GM19035 (cell line): Measurements from ENCODE around the gene FHL2.

Source experiments
- ATAC-seq: cut with Tn5 transposase; IDR thresholded peaks from one replicate; pipeline ENCODE4 v1.9.1; 2021; ENCODE audit not compliant: unreplicated experiment

The FHL2 gene

DNA sequence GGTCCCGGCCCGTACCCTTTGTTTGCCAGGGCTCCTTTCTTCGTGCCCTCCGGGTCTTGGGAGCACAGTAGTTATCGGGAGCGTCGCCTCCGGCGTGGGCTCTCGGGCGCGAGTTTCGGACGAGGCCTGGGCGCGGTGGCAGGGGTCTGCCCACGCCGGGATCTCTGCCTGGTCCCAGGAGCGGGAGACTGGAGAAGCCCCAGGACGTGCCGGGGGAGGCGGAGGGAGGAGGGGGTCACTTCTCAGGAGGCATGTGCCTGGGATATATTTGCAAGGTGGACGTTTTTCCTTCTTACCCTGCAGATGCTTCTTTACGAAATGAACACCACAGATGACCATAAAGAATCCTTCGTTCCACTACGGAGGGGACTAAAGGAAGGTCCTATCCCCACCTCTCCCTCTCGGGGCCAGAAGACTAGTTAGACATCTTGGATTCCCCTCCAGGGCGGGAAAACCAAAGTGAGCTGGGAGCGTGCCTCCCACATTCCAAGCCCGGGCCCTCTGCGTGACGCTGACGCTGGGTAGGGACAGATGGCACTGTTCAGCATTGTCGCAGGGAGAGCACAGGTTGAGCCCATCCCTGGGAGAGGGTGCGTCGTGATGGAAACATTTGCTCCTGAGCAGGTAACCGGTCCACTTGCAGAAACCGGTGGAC lies 483 bp upstream of the FHL2 start:
- no peak for ATAC-seq

DNA sequence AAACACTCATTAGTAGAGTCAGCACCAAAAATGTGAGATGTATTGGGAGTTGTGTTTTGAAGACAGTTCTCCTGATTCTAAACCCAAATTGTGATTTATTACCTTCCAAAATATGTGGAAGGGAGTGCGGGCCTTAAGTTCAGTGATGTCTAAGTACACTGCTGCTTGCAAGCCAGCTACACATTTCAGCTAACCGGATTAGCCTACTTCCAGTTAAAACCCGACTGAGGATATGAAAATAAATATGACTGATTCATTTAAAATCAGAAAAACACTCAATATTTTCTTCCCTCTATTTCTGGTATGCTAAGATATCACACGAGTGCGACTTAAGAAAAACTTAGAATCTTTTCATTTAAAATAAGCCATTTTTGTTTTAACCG lies 907 bp downstream of the FHL2 start:
- no peak for ATAC-seq

DNA sequence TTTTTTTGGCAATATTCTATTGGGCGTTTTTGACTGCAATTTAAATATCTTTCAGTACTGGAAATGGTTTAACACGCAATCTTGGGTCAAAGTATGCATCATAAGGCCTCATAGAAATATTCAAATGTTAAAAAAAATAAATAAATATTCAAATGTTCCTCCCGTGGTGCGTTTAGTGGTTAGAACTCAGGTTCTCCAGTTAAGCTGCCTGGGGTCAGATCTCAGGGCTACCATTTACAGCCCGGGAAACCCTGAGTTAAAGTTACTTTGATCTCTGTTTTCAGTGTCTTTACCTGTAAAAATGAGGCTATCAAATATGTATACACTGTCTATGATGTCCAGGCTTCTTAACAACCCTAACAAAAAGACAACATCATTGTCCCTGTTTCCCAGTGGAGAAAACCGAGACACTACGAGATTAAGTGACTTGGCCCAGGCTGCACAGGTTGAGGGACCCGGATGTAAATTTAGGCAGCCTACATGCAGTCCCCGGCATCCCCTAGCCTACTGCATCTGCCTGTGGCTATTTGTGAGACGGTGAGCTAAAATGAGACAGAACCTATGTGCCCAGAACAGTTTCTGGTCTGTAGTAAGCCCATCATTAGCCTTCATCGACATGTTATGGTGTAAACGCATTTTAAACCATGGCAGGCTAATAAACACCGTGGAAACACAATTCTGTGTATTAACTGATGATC lies 1.7 kb downstream of the FHL2 start:
- no peak for ATAC-seq

DNA sequence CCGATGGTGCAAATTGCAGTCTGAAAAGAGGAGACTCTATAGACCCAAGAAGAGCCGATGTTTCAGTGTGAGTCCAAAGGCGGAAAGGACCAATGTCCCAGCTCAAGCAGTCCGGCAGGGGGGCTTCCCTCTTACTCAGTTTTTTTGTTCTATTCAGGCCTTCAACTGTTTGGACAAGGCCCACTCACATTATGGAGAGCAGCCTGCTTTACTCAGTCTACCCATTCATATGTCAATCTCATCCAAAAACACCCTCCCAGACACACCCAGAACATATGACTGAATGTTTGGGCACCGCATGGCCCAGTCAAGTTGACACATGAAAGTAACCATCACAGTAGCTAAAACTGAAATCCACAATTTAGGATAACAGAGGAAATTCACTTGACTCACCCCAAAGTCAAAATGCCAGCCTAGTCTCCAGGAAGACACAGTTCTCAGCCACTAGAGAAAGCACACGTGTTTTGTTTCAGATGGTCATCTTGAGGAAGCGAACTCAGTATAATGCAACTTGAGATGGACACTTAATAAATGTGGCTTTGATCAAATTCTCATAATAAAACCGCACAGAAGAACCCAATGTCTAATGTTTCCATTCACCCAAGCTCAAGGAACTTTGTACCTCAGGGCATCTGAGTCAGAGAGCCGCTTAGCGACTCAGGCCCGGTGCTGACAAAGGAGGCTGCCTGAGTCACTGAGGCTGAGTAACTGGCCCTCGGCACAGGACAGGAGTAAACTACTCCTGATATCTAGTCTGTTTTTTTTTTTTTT lies 2.4 kb downstream of the FHL2 start:
- ATAC-seq: no peak

DNA sequence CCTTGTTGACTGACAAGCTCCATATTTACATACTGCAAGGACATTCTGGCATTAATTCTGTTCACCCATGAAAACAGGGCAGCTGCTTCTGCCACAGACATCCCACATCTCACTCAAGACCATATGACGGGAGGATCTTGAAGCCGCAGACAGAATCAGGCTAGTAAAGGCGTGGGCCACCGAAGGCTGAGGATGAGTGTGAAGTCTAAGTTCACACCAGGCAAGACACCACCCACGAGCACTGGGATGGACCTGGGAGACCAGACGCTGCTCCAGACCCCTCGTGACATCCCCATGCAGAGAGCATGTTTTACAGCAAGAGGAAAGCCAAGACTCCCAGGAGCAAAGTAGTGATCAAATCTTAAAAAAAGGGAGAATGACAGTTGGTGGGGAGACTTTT lies 3.2 kb downstream of the FHL2 start:
- ATAC-seq: no peak

DNA sequence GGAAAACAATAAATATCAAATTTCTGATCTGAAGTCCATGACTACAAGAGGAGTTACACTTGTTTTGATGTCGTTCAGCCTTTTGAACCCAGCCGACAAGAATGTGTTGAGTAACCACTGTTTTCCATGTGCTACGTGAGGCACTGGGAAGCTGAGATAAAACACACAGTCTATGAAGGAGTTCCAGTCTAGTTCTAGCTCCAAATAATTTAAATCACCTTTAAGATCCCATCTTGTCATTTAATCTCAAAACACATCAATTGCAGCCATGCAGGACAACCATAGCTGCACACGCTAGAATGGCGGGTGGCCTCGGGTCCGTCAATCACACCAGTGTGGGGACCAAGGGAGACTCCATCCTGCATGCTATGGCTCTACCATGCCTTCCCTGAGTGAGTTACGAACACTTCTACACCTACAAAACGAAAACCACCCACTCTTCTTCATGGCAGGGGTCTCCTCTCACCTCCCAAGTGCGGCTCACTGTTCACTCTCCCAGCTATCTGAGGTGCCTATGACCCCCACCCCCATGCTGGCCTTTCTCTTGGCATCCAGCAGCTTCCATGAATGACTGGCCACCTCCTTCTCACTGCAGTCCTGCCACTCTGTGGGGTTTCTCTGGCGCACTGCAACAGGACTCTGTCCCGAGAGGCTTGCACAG lies 3.8 kb downstream of the FHL2 start:
- no peak for ATAC-seq

DNA sequence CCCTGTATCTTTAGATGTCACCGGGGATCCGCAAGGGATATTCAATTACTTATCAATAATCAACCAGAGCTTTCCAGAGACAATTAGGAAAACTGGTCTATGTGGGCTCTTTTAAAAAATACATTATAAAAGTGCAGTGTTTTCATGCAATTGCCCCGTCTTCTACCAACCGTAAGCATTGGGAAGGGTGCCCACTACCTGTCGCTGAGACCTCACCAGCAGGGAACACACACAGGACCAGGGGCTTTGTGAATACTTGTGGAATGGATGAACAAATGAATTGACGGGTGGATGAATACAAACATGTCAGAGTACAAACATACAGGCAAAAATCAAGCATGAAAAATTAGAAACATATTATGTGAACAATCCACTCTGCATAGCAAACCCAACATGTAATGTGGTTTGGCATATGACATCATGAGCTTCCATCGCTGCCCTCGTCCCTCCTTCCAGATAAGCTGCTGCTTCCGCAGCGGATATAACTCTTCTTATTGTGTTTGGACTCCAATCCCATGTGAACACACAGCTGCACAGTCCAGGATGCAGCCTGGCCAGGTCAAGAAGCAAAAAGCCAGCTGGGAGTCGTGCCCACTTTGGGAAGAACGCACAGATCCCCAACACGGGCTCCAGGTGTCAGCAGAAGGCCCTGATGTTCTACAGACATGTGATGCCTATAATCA lies 5.3 kb downstream of the FHL2 start:
- no peak for ATAC-seq

DNA sequence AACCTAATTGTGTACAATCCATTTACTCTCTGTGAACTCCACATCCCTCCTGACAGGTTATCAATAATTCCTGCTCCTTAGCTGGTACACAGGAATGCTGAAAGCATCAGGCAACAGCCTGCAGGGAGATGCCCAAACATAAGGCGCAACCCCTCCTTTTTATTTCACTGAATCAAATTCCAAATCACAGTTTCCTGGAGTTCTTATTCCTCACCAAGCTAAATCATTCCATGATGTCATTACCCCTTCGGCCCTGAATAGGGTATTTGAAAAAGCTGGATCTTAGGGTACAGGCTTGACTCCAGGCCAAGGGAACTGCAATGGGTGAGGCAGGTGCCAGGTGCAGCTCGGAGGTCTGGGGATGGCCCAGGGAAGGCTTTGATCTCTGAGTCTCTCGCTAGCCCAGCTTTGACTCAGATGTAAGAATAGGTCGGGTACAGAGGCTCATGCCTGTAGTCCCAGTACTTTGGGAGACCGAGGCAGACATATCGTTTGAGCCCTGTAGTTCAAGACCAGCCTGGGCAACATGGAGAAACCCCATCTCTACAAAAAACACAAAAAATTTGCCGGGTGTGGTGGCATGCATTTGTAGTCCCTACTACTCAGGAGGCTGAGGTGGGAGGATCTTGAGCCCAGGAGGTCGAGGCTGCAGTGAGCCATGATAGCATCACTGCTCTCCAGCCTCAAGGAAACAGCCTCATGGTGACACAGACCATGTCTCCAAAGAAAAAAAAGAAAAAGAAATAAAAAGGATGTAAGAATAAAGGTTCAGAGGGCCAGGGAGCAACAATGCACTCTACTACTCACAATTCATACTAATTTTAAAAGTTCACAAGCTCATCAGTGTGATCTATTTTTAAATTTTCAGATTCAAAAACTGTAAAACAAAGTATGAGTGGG lies 6.8 kb downstream of the FHL2 start:
- no peak for ATAC-seq

DNA sequence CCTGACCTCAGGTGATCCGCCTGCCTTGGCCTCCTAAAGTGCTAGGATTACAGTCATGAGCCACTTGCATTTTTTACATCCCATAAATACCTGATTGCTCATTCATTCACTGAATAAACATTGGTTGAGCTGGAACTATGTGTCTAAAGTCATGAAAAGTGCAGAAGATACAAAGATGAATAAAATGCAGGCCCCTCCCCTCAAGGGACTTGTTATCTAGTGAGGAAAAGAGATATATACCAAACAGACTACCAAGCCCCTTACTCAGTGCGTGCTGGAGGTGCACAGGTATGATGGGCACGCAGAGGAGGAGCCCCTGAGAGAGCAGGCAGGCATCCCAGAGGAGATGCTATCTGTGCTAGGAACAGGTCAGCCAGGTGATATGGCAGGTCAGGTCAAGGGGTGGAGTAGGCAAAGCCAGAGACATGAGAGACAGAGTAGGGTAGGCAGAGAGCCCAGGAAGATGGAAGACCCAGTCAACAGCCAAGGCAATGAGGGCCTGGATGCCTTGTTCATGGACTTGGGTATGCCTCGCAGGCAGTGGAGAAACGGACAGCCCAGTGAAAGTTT lies 7.7 kb downstream of the FHL2 start:
- ATAC-seq: no peak

DNA sequence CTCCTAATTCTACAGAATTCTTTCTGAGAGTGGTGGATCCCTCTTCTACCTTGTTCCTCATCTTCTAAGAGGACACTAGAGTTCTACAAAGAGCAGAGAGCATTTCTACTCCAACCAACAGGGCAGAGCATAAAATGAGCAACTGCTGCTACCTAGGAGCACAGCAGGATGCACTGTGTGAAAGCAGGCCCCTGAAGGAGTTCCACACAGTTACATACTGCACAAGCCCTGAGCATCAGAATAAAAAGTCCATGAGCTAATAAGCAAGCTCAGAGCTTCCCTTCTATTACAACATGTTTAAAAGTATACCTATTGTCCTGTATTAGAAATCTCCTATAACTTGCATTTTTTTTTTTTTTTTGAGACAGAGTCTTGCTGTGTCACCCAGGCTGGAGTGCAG lies 8.4 kb downstream of the FHL2 start:
- ATAC-seq: no peak

DNA sequence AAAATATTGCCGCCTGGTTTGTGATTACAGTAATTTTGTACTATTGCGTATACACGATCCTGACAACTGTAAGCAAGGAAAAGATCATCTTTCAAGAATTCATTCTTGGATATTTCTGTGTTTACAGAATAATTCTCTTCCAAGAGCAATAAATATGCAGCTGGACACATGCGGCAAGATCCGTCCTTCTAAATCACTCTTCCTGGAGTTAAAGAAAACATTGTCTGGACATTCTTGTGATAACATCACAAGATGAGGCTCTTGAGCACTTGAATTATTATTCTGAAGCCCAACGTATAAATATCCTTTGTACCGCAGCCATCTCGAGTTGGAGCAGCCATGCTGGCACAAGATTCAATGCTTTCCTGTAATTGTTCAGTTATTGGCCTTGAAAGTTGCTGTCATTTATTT lies 9.9 kb downstream of the FHL2 start:
- no peak for ATAC-seq

DNA sequence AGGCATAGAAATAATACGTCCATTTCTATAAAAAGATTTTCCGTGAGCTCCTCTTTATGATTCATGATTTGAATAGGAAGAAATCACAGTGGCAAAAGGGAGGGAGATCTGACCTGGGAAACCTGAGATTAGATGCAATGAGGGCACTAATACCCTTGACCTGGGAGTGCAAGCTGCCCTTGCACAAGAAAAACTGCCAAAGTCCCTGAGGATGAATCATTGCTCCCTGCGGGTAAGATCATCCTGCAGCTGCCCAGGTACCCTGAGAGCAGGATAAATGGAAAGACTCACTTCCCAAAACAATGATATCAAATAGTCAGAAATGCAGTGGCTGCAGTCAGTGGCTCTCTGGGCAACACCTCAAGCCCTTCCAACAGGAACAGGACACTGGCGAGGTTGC lies 11.6 kb downstream of the FHL2 start:
- ATAC-seq: no peak

DNA sequence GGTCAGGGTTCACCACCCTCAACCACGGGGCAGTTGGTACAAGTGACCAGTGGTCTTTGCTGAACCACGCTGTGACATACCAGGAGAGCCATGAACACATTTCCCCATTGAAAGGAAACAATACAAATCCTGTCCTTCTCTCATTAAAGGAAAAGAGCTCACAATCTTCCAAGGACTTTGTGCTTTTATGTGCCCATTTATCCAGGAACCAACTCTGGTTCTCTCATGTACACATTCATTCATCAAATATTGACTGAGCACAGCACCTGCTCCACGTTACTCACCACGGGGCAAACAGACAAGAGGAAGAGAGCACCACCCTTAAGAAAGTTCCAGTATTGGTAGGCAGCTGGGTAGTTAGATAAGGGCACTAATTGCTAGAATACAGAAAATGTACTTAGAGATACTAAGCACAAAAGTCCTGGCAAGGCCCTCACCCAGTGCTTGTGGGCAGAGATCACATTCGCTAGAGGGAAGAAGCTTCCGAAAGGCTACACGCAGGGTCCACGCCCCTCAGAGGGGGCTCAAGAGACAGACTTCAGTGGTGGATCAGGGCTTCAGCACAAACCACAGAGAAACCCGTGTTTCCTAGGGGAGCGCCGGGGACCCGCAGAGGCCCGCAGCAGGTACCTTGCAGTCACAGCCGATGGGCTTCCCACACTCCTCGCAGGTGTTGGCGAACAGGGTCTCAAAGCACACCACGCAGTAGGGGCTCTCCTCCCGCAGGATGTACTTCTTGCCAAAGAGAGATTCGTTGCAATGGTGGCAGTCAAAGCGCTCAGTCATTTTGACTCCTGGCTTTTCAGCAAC lies 12.9 kb downstream of the FHL2 start:
- no peak for ATAC-seq

DNA sequence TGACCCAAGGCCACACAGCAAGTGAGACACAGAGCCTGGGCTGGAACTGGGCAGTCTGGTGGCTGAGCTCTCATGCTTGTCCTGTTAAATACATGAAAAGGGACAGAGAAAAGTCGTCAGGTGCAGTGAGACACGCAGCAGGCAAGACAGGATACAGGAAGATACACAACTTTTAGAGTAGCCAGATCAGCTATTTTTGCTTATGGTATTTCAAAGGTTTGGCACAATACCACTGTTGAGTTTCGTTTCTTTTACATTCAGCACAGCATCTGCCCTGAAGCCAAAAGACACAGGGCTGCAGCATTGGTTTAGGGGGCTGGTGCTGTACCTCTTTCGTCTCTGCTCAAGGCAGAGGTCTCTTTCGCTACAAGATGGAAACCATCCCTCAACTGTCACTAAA lies 14.0 kb downstream of the FHL2 start:
- ATAC-seq: no peak

DNA sequence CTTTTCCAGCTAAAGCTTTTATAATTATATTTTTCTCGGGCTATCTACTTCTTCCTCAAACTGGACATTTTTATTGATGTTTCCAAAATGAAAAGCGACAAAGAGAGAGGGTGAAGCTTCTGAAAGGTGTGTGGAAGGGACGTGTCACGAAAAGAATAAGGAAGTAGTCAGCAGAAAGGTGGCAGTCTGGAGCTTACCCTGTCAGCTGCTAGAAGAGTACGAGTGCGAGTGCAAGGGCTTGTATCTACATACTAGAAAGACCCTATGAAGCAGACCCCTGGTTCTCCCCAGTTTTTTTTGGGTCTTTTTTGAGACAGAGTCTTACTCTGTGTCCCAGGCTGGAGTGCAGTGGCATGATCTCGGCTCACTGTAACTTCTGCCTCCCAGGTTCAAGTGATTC lies 14.6 kb downstream of the FHL2 start:
- no peak for ATAC-seq

DNA sequence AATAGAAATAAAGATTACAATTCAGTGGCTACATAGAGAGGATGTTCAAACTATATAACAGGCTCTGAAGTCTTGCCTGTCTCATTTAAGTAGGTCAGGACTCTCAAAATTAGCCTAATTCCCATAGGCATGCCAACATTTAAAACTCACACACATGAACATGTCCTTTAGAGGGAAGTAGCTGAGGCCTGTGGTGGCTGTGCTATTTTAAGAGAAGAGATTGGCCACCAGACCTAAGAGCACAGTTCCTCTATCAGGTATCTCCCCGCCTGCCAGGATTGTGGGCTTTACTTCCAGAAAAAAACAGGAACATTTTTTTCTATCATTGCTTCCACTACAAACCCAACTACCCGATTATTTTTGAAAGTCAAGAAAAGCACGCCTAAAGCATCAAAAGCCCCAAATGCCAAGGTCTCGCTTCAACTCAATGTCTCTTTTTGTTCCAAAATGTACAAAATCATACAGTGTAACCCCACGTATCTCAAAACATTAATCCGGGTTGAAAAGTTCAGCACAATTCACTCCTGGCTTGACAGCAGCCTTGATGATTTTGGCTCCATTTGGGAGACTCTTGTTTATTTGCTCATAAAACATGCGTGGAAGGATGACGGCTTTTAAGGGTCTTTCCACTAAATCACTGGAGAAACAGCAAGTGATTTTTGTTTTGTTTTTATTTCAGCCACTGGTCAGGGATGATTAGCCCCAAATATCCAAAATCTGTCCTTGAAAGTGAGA lies 15.3 kb downstream of the FHL2 start:
- ATAC-seq: no peak

DNA sequence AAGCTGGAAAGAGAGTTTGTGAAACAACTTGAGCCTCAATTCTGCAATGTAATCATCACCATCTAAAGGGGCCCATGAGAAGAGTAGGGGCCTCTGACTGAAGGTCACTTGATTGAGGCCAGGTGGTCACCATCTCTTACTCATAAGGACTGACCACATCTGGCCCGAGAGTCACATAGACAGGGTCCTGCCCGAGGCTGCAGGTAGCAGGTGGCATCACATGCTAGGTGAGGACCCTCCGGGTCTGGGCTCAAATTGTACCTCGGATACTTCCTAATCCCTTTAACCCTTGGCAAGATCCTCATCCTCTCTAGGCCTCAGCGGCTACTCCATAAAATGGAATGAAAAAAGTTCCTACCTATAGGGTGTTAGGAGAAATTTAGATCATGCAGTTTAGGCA lies 16.7 kb downstream of the FHL2 start:
- ATAC-seq: no peak

DNA sequence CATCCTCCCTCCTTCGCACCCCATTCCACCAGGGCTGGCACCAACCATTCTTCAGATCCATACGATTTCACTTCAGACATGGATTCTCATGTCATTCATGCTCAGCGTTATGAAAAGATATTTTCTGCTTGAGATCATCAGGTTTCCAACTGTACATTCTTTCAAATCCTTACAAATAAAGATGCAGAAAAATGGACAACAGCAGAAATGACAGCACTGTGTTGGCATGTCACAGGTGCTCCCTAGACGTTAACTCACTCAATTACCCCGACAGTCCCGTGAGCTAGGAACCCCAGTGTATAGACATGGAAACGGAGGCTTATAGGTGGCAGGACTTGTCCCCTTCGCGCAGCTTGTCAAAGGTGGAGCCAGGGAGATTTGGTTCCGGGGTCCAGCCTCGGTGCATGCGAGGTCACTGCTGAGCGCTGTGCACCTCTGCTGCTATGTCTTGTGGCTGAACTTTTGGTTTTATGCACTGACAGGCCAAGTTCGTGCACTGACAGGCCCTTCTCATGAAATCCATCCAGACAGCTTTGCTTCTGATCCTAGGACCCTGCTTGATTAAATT lies 17.7 kb downstream of the FHL2 start:
- ATAC-seq: no peak
